ENCODE results near the gene IFNA6. TPM values are rescaled to one million over a fixed set of nuclear protein-coding genes. Genes with fewer than 3 reads are reported as not detected.

The IFNA6 gene
- total RNA-seq, 1 donor from 2014 or later: not detected

DNA sequence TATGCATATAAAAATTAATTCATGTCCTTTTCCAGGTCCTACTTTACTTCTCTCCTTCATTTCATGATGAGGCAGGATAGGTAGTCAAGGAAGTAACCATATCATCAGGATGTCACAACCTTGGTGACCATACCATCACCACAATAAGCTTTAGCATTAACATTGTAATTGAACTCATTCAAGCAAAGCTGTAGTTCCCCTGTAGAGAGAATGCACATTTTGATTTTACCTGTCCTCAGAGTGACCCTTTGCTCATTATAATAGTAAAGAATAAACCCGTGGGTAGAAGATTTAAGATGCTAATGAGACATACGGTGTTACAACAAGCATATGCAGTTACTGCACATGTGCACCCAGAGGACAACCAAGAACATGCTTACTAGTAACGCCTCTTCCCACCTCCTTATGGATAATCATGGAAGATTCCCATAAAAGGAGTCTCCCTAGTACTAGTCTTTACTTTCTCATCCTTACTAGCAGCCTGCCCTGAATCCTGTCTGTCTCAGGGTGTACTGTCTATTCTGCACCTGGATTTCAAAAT lies 2.2 kb downstream of the IFNA6 start:
- H3K4me3 ChIP-seq (ENCODE audit: low read depth, low read length): no peak overlapping the region
- TF ChIP-seq, protein P1, sequence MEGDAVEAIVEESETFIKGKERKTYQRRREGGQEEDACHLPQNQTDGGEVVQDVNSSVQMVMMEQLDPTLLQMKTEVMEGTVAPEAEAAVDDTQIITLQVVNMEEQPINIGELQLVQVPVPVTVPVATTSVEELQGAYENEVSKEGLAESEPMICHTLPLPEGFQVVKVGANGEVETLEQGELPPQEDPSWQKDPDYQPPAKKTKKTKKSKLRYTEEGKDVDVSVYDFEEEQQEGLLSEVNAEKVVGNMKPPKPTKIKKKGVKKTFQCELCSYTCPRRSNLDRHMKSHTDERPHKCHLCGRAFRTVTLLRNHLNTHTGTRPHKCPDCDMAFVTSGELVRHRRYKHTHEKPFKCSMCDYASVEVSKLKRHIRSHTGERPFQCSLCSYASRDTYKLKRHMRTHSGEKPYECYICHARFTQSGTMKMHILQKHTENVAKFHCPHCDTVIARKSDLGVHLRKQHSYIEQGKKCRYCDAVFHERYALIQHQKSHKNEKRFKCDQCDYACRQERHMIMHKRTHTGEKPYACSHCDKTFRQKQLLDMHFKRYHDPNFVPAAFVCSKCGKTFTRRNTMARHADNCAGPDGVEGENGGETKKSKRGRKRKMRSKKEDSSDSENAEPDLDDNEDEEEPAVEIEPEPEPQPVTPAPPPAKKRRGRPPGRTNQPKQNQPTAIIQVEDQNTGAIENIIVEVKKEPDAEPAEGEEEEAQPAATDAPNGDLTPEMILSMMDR (conservative IDR thresholded peaks at IDR 0.05; ENCODE audit: low read depth, low read length): no peak
- DNase-seq (ENCODE audit: low read depth): no peak

DNA sequence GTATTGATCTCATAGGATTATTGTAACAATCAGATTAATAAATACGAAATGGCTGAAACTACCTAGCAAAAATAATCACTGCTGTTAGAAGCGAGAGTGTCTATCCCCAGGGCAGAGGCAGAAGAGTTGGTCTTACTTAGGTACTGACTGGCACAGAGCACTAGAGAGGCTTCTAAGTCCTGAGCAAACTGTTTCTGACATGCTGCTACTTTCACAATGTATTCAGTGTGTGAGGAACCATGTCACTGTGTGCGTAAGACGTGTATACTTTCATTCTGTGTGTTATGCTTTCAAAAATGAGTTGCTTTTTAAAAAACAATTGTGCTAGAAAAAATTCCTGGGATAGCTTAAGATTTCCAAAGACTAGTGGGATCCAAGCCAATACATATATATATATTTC lies 10.0 kb downstream of the IFNA6 start:
- no peak overlapping the region for H3K4me3 ChIP-seq (ENCODE audit: low read depth, low read length)
- no peak for DNase-seq (ENCODE audit: low read depth)
- TF ChIP-seq, protein P1 (conservative IDR thresholded peaks at IDR 0.05; ENCODE audit: low read depth, low read length): no peak

DNA sequence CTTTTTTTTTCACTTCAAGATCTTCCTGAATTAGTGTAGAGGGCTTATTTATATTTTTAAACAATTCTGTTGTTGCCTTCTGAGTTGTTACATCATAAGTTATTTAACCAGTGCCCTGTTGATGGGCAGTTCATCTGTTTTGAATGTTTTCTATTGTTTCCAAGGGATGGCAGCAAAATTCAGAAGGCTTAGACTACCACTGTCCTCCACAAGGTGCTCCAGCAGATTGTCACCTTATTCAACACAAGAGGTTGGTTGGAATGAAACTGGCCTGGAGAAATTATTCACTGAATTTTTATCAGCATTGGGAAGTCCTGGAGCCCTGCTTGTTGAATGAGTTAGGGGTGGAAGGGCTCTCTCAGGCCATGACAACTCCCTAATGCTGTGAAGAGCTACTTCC lies 14.2 kb downstream of the IFNA6 start:
- H3K4me3 ChIP-seq (ENCODE audit: low read depth, low read length): no peak overlapping the region
- no peak for DNase-seq (ENCODE audit: low read depth)
- TF ChIP-seq, protein P1 (conservative IDR thresholded peaks at IDR 0.05; ENCODE audit: low read depth, low read length): no peak

DNA sequence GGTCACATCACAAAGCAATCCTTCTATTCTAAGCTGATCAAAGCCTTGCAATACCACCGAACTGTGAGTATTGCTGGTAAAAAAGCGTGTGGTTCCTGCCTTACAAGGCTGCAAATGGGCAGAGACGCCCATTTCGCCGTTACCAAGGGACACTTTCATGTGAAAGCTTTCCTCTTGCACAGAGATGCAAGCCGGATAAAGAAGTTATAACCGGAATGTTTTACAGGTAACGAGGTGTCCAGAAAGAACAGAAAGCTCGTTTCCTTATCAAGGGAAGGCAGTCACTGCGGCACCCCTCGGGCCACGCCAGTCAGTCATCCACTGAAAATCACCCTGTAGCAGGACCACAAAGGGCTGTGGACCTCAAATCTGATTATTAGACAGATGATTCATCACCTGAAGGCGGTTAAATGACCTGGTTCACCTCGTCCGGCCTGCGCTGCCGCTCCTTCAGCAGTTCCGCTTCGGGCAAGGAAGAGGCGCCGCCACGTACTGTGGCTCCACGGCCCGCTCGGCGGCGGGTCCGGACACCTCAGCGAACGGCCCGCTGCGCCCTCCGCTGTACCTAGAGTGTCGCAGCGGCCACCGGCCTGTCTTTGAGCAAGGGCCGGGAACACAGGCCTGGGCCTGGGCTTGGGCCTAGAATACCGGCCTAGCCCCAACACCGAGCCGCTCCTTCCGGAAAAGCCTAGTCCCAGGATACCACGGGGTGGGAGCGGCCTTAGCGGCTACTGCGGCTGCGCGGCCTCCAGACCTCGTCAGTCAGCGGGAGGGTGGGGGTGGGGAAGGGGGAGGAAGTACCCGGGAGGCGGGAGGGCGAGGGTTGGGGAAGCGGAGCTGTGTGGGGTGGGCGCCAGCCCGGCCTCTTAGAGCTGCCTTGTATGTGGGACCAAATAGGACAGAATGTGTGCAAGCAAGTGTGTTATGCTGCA lies 15.7 kb downstream of the IFNA6 start, which contains the start of gene KLHL9:
KLHL9 (minus strand) TSS at position 704 of the 932 bp plus-strand sequence; CDS start at position 159, 545 bp downstream.
- TF ChIP-seq, protein P1 (conservative IDR thresholded peaks at IDR 0.05; ENCODE audit: low read depth, low read length): no peak
- no peak for DNase-seq (ENCODE audit: low read depth)
- H3K4me3 ChIP-seq (ENCODE audit: low read depth, low read length): peak within 1 kb of the TSS; percentile 69

DNA sequence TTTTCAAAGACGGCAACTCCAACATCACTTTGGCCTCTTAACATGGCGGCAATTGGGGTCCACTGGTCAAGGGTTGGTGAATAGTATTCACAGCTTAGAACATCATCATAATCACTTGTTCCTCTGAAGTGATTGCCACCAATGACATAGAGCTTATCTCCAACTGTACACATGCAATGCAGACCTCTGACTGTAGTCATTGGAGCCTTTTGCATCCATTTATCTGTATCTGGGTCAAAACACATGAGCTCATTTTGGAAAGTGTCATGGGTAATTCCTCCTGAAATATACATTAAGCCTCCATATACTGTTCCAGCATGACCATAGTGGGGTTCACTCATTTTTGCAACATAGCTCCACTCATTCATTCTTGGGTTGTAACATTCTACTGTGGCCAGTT lies 17.5 kb downstream of the IFNA6 start:
- no peak for DNase-seq (ENCODE audit: low read depth)
- H3K4me3 ChIP-seq (ENCODE audit: low read depth, low read length): peak overlapping the region; percentile 69
- TF ChIP-seq, protein P1 (conservative IDR thresholded peaks at IDR 0.05; ENCODE audit: low read depth, low read length): no peak

DNA sequence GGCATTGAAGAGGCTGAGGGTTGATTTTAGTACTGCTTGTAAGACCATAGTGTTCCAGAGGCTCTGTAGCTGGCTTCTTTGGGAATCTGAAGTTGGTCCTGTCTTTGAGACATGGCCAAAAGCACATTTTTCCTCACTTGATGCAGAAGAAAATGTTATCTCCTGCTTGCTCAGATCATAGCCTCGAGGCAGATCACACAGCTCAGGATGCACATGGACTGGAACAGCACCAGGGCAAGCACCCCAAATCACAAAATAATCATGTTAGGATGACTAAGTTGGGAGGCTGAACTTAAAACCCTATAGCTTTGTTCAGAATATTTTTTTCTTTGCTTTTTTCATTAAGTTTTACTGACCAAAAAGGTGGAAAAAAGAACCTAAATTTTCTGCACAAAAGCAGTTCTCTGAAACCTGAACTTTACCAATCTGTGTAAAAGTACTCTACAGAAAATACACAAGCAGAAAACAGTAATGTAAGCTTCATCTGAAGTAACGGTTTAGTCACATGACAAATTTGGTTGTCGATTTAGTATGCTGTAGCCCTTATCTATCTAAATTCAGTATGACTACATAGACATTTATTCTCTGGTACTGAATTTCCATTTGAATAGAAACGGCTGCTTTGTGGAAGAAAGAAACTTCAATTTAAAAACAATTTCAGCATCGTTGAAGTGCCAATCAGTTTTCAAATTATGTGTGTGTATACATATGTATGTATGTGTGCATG lies 18.8 kb downstream of the IFNA6 start:
- TF ChIP-seq, protein P1 (conservative IDR thresholded peaks at IDR 0.05; ENCODE audit: low read depth, low read length): no peak
- DNase-seq (ENCODE audit: low read depth): no peak
- H3K4me3 ChIP-seq (ENCODE audit: low read depth, low read length): peak overlapping the region; percentile 10
